GM21447 (cell line): ENCODE results near the gene CAMK2A.

Experiments used
- ATAC-seq: cut with Tn5 transposase; IDR thresholded peaks from one replicate; pipeline ENCODE4 v1.9.1; 2021; ENCODE audit not compliant: unreplicated experiment

CAMK2A gene

DNA sequence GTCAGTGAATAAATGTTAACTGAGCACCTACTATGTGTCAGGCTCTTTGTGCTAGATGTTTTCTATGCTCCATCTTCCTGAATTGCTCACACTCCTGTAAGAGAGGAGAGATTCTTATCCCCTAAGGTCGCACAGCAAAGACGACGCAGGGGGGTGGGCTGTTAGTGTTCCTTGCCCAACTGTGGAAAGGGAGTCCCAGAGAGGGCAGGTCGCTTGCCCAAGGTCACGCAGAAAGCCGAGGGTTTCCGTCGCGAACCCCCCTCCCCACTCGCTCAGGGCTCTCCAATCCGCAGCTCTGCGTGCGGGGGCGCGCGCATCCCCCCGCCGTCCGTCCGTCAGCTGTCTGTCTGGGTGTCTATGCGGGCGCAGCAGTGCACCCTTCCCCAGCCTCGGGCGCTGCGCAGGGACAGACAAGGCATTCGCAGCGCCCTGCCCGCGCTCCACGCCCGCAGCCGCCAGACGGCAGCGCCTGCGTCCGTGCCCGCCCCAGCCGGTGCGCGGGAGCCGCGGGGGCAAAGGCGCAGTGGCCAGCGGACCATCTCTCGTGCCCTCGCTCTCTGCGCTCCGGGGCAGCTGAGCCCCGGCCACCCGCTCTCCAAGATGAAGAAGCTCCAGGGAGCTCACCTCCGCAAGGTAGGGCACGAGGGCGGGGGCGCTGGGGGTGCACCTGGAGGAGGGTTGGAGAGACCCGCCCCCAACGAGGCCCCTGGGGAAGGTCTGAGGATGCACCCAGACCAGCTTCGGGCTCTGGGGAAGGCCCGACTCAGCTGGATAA is 99.7 kb downstream of the CAMK2A start, which contains the start of gene SLC6A7:
Gene SLC6A7 (plus strand): TSS at position 335 of the 775 bp plus-strand sequence. CDS start 266 bp downstream, at position 601.
- ATAC-seq, result no peak

DNA sequence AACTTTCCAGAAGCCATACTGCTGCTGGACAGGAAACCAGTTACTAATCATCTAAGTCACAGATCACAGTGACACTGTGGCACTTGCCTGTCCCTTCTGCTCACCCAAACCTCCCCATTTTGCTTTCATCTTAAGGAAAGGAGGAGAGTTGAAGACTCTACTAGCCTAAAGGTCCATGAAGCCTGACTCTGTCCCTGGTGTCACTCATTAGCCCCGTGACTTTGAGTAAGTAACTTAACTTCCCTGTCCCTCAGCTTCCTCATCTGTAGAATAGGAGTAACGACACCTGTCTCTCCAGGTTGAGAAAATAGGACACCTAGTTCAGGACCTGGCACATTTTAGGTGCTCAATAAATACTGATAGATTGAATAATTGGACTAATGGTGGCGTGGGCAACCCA is 100.2 kb downstream of the CAMK2A start:
- no peak for ATAC-seq

DNA sequence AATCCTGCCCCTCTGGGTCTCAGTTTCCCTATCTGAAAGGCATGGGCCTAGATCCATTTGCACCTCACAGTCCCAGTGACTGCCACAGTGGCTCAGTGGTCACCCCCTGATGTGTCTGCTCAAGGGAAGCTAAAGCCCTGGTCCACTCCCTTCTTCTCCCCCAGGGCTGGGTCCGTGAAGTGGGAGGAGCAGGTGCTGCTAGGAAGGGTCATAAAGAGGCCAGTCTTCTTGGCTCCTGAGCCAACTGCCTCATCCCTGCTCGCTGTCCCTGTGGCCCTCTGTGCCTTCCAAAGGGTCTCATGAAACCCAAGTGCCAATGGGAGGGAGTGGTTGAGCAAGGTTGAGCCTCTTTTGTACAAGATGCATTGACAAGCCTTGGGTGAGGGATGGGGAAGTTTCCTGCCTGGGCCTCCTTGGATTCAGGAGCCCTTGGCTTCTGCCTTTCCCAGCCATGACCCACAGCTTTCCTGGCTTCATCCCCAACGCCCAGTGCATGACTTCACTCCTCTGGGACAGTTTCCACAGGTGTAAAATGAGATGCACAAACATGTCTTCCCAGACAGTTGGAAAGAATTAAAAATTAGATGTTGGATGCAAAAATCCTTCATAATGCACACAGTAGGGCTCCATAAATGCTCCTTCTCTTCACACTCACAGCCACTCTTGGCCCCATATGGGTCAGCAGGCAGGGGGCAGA is 101.3 kb downstream of the CAMK2A start:
- ATAC-seq, result no peak

GRCh38 chr5:150186897-150187296 is 102.7 kb downstream of the CAMK2A start:
- no peak for ATAC-seq

- ATAC-seq, result no peak
Measured at GRCh38 chr5:150186137-150186536, 103.4 kb downstream of the CAMK2A start.

DNA sequence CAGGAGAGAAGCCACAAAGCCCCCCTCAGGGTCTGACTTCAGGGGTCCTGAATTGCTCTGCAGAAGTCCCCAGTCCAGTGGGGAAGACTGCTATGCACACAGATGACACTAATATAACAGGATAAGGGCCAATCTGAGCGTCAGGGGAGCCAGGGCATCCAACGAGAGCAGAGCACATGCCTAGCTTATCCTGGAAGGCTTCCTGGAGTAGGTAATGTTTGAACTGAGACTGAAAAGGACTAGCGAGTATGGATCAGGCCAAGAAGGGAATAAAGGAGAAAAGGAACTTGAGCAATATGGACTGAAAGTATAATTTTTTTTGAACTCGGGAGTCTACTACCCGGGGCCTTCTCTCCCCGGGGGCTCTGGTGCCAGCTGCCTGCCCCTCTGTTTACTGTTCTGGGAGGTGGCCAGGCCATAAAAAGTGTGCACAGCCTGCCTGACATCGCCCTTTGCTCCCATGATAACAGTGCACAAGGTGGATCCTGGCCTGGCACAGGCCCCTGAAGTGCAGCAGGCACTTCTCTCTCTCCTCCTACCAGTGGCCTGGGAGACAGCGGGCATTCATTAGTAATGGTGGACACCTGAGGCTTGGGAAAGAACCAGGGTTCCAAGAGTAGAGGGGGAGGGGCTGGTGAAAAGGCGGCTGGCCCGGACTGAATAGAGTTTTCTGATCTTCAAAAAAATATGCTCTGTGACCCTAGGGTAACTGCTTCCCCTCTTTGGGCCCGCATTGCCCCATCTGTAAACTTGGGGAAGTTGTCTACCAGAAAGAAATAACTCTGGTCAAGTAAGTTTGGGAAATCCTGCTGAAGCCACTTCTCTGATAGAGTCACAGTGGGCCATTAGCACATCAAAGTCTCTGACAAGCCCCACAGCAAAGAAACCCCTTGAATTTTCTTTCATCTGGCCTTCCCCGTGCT is 104.3 kb downstream of the CAMK2A start:
- ATAC-seq, result no peak

DNA sequence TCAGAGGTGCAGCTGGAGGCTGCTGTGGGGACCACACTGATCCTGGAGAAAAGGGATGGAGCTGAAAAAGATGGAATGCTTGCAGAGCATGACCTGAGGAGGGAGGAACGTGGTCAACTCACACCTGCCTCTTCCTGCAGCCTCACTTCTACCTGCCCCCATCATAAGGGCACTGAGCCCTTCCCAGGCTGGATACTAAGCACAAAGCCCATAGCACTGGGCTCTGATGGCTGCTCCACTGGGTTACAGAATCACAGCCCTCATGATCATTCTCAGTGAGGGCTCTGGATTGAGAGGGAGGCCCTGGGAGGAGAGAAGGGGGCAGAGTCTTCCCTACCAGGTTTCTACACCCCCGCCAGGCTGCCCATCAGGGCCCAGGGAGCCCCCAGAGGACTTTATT is 105.6 kb downstream of the CAMK2A start:
- no peak for ATAC-seq

DNA sequence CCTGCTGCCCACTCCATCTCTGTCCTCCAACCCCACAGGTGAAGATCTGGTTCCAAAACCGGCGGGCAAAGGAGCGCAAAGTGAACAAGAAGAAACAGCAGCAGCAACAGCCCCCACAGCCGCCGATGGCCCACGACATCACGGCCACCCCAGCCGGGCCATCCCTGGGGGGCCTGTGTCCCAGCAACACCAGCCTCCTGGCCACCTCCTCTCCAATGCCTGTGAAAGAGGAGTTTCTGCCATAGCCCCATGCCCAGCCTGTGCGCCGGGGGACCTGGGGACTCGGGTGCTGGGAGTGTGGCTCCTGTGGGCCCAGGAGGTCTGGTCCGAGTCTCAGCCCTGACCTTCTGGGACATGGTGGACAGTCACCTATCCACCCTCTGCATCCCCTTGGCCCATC is 106.1 kb downstream of the CAMK2A start:
- ATAC-seq, result no peak

- no peak for ATAC-seq
Measured at GRCh38 chr5:150182774-150183173, 106.8 kb downstream of the CAMK2A start.

DNA sequence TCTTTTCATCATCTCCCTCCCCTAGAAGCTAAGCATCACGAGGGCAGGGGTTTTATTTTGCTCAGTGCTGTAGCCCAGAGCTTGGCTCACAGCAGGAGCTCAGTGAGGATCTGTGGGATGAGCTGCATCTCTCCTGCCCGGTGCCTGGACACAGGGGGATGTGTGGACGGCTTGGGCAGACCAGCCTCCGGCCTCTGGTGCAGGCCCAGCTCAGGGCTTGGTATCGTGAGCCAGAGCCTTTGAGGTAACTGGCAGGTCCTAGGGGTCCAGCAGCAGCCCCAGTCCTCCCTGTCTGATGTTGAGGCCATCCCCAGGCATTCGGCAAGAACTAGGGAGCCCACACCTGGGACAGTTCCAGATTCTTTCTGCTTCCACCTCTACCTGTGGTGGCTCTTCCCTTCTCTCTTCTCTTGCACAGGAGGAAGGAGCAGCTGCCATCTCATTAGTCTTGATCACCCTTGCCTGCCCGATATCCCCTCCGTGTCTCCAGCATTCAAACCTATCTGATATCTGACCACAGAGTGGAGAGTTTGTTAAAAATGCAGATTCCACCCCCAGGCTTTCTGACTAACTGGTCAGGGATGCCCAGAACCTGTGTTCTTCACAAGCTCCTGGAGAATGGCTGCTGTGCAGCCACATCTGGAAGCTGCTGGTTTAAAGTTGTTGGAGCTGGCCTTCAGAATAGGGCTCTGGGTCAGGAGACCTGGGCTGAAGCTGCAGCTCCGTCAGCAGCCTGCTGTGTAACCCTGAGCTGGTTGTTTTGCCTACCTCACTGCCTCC is 107.6 kb downstream of the CAMK2A start:
- no peak for ATAC-seq

GRCh38 chr5:150181027-150181426 is 108.5 kb downstream of the CAMK2A start:
- no peak for ATAC-seq

GRCh38 chr5:150180241-150181026 is 109.1 kb downstream of the CAMK2A start:
- ATAC-seq, result no peak

DNA sequence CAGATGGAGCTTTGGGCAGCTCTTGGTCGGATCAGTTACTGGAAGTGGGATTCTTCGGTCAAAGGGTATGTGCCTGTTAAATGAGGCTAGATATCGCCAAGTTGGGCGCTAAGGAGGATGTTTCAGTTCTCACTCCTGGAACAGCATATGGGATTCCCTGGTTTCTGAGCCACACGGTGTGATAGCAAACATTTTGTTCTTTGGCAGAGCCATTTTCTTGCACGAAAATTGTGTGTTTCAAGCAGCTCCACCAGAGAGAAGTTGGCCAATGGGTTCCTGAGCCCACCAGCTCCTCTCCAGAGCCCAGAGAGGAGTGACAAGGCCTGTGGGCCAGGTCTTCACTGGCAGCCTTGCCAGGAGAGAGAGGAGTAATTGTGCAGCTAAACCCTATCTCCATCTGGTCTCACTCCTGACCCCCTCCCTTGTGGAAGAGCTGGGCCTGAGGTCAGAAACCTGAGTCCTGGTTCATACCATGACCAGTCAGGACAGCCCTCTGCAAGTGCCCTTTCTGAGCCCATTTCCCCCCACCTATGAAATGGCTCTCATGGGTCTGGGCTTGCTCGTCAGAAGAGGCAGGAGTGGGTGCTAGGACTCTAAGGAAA is 110.5 kb downstream of the CAMK2A start:
- no peak for ATAC-seq

- ATAC-seq, result peak; percentile 56
Measured at GRCh38 chr5:150178262-150178661, 111.3 kb downstream of the CAMK2A start.

GRCh38 chr5:150177721-150178120 is 111.9 kb downstream of the CAMK2A start:
- ATAC-seq, result no peak

DNA sequence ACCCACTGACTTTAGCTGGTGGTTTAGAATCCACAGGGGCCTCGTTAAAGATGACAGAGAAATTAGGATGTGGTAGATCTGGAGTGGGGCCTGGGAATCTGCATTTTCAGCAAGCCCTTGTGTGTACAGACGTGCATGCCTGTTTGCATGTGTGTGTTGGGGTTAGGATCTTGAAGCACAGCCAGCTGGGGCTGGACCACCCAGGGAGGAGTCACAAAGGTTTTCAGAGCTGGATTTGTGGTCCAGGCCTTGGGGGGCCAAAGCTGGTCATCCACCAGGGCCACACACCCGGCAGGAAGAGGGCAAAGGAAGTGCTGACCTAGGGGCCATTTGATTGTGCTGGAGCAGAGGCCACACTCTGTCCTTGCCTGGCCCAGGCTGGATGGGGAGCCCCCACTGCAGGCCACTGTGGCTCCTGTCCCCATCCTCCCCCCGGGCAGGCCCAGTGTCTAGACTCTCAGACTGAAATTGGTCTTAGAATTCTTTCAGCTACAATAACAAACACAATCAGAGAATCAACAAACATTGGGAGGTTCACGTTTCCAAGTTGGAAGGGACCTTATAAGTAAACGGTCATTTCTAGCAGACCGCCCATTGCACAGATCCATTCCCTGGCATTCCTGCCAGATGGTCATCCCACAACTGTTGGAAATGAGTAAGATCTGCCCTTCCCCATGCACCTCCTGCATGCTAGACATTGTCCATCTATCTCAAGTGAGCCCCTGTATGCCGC is 112.7 kb downstream of the CAMK2A start:
- ATAC-seq, result no peak

DNA sequence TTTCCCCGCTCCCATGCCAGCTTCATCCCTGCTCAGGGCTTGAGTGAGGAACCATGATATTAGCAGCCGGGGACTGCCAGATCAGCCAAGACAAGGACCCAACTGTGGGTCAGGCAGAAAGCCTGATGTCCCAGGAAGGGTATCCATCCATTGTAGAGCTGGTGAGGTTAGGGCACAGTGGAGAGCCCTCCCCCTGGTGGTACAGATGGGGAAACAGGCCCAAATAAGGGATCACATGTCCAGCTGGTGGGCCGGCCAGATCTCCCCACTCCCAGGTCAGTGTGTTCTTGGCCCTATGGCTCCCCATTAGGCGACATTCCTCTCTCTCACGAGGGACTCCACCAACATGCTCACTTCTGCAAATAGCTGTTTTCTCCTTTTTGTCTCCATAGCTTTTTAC is 114.0 kb downstream of the CAMK2A start:
- ATAC-seq, result no peak

- ATAC-seq, result no peak
Measured at GRCh38 chr5:150175076-150175475, 114.5 kb downstream of the CAMK2A start.

GRCh38 chr5:150174285-150174684 is 115.3 kb downstream of the CAMK2A start:
- ATAC-seq, result no peak
